MM.1S (cell line): ENCODE measurements around the gene SMIM29.

Experiments used
- EZH2phosphoT487 ChIP-seq: fragments of 300-600 bp; sonication (generic); IDR thresholded peaks from 2 replicates; pipeline ENCODE4 v1.6.1; 2018; ENCODE audit warnings: antibody characterized with exemption, low read length
- TF ChIP-seq, protein P1 (sequence below): fragments of 300-600 bp; sonication (generic); IDR thresholded peaks from 2 replicates; pipeline ENCODE4 v1.5.1; 2016; ENCODE audit warnings: antibody characterized with exemption, low read length, mixed read lengths

DNA sequence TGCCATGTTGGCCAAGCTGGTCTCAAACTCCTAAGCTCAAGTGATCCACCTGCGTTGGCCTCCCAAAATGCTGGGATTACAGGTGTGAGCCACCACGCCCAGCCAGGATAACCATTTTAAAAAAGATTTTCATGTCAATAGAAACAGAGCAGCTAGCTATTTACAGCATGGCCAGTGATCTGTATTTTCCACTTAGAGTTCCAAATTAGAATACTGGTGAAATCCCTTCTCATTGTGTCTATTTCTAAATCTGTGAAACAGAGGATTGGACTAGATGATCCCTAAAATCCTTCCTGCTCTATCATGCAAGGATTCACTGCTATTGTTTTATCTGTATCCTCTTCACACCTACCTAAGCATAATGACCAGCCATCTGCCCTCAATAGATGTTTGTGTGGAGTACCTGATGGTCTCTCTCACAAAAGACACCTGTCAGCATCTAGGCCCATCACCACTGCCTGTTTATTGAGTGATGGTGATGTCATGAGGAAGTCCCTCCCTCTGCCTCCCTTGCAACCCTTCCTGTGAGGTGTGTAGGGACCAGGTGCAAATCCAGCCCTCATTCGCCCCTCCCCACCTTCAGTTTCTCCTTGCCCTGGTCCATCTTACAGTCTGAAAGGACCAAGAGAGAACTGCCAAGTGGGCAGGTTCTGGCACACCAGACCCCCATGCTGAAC lies 26.5 kb upstream of the SMIM29 start:
- TF ChIP-seq, protein P1, sequence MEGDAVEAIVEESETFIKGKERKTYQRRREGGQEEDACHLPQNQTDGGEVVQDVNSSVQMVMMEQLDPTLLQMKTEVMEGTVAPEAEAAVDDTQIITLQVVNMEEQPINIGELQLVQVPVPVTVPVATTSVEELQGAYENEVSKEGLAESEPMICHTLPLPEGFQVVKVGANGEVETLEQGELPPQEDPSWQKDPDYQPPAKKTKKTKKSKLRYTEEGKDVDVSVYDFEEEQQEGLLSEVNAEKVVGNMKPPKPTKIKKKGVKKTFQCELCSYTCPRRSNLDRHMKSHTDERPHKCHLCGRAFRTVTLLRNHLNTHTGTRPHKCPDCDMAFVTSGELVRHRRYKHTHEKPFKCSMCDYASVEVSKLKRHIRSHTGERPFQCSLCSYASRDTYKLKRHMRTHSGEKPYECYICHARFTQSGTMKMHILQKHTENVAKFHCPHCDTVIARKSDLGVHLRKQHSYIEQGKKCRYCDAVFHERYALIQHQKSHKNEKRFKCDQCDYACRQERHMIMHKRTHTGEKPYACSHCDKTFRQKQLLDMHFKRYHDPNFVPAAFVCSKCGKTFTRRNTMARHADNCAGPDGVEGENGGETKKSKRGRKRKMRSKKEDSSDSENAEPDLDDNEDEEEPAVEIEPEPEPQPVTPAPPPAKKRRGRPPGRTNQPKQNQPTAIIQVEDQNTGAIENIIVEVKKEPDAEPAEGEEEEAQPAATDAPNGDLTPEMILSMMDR: no peak
- TF ChIP-seq EZH2phosphoT487: no peak
